H1 (cell line): ENCODE results near the gene PIK3R3. TPM values are rescaled to one million over a fixed set of nuclear protein-coding genes. Genes with fewer than 3 reads are reported as not detected.

ENCODE experiments used
- CTCF ChIA-PET: fragments of 300-600 bp; sonication (Branson Sonifier 250); formaldehyde crosslinking; loops from one replicate; lab custom pipeline; 2021; ENCODE audit not compliant: partially characterized antibody; lab: Charles Lee
- POLR2A ChIA-PET: fragments of 300-600 bp; sonication (Branson Sonifier 250); formaldehyde crosslinking; loops from one replicate; lab custom pipeline; 2021; ENCODE audit warnings: inconsistent platforms; ENCODE audit not compliant: partially characterized antibody; lab: Charles Lee
- DNase-seq, 2 experiments: peaks; one replicate each; pipeline versions ENCODE4 v3.0.0 to v3.0.0-alpha.2; 2010 to 2022; ENCODE audit warnings: low spot score in 2 of 2, low read depth in 1 of 2, mixed read lengths in 1 of 2
- FAIRE-seq: peaks from 2 replicates; lab custom pipeline; 2011; peaks lifted over from hg19 to GRCh38; lab: Jason Lieb, UNC
- H2AFZ ChIP-seq: 2 replicates; pipeline ENCODE4 v1.8.1; 2012; ENCODE audit warnings: low read length, inconsistent platforms
- H2AK5ac ChIP-seq: 2 replicates; pipeline ENCODE4 v1.6.1; 2013; ENCODE audit warnings: low read depth, low read length
- H2BK120ac ChIP-seq: replicated peaks from 2 replicates; pipeline ENCODE3; 2013; ENCODE audit warnings: low read depth, low read length, inconsistent platforms
- H2BK12ac ChIP-seq: 2 replicates; pipeline ENCODE4 v1.6.1; 2013; ENCODE audit warnings: low read depth, low read length
- H2BK15ac ChIP-seq: 2 replicates; pipeline ENCODE4 v1.6.1; 2013; ENCODE audit warnings: low read length
- H2BK20ac ChIP-seq: 2 replicates; pipeline ENCODE4 v1.6.1; 2013; ENCODE audit warnings: low read length
- H2BK5ac ChIP-seq: 2 replicates; pipeline ENCODE4 v1.6.1; 2013; ENCODE audit warnings: low read depth, low read length
- H3K14ac ChIP-seq: 2 replicates; pipeline ENCODE4 v1.6.1; 2013; ENCODE audit warnings: inconsistent platforms; ENCODE audit not compliant: insufficient read length
- H3K18ac ChIP-seq: 2 replicates; pipeline ENCODE4 v1.6.1; 2013; ENCODE audit warnings: low read length; ENCODE audit errors: extremely low read depth
- H3K23ac ChIP-seq: 2 replicates; pipeline ENCODE4 v1.6.1; 2013; ENCODE audit warnings: inconsistent platforms; ENCODE audit not compliant: insufficient read length
- H3K23me2 ChIP-seq: 2 replicates; pipeline ENCODE4 v1.6.1; 2013; ENCODE audit warnings: low read depth, low read length
- H3K27ac ChIP-seq: 2 replicates; pipeline ENCODE4 v1.6.1; 2011; ENCODE audit warnings: low read depth, low read length, inconsistent platforms
- H3K27me3 ChIP-seq, 4 experiments: replicated peaks in 1 of 4; 1 replicate in 1 of 4; 2 replicates in 3 of 4; pipeline versions ENCODE4 v1.6.1 to v1.8.1; 2011 to 2013; ENCODE audit warnings: low read length in 3 of 4, mild to moderate bottlenecking in 3 of 4, inconsistent platforms in 2 of 4, mixed read lengths in 2 of 4, moderate library complexity in 1 of 4; ENCODE audit not compliant: control insufficient read depth in 3 of 4, insufficient read depth in 3 of 4; ENCODE audit errors: extremely low read depth in 1 of 4
- H3K36me3 ChIP-seq, 4 experiments: 2 replicates each; pipeline versions ENCODE4 v1.6.1 to v1.8.1; 2011 to 2013; ENCODE audit warnings: mild to moderate bottlenecking in 4 of 4, low read length in 3 of 4, moderate library complexity in 2 of 4, control low read depth in 1 of 4, inconsistent platforms in 1 of 4; ENCODE audit not compliant: insufficient read depth in 4 of 4, control insufficient read depth in 2 of 4
- H3K4ac ChIP-seq: replicated peaks from 2 replicates; pipeline ENCODE3; 2013; ENCODE audit warnings: low read length, low read depth, mixed read lengths, inconsistent platforms; ENCODE audit not compliant: insufficient read length
- H3K4me1 ChIP-seq, 4 experiments: replicated peaks in 1 of 4; 1 replicate in 1 of 4; 2 replicates in 3 of 4; pipeline versions ENCODE4 v1.6.1 to v1.8.1; 2011 to 2013; ENCODE audit warnings: low read length in 3 of 4, inconsistent platforms in 2 of 4, mixed read lengths in 1 of 4; ENCODE audit not compliant: insufficient read depth in 4 of 4, control insufficient read depth in 3 of 4
- H3K4me2 ChIP-seq, 2 experiments: 2 replicates each; pipeline versions ENCODE4 v1.6.1 to v1.8.1; 2011 to 2013; ENCODE audit warnings: low read depth in 2 of 2, low read length in 2 of 2, control low read depth in 1 of 2, inconsistent platforms in 1 of 2, mild to moderate bottlenecking in 1 of 2; ENCODE audit not compliant: insufficient read depth in 1 of 2
- H3K4me3 ChIP-seq, 4 experiments: fragments of 200-600, 300-600 bp in 1 of 4; sonication (generic), shearing (Covaris generic), sonication (Bioruptor Twin) in 1 of 4; 2 replicates each; pipeline versions ENCODE4 v1.5.1 to v1.8.1; 2011 to 2016; ENCODE audit warnings: low read length in 4 of 4, low read depth in 3 of 4, control low read depth in 2 of 4, inconsistent platforms in 2 of 4, mild to moderate bottlenecking in 2 of 4, mixed read lengths in 1 of 4, moderate library complexity in 1 of 4; ENCODE audit not compliant: insufficient read depth in 2 of 4; ENCODE audit errors: extremely low read depth in 1 of 4
- H3K56ac ChIP-seq: replicated peaks from 2 replicates; pipeline ENCODE3; 2013; ENCODE audit warnings: low read depth, mild to moderate bottlenecking, mixed read lengths, low read length, inconsistent platforms; ENCODE audit not compliant: insufficient read length
- H3K79me1 ChIP-seq: 2 replicates; pipeline ENCODE4 v1.6.1; 2013; ENCODE audit warnings: low read depth, low read length, control low read depth
- H3K79me2 ChIP-seq, 2 experiments: 2 replicates each; pipeline versions ENCODE4 v1.6.1 to v1.8.1; 2012 to 2013; ENCODE audit warnings: low read length in 2 of 2, mild to moderate bottlenecking in 2 of 2, inconsistent platforms in 1 of 2; ENCODE audit not compliant: insufficient read depth in 2 of 2, control insufficient read depth in 1 of 2
- H3K9ac ChIP-seq, 4 experiments: replicated peaks in 1 of 4; 1 replicate in 1 of 4; 2 replicates in 3 of 4; pipeline versions ENCODE4 v1.6.1 to v1.8.1; 2011 to 2013; ENCODE audit warnings: low read depth in 3 of 4, low read length in 3 of 4, control low read depth in 2 of 4, mild to moderate bottlenecking in 2 of 4, moderate library complexity in 2 of 4, inconsistent platforms in 1 of 4; ENCODE audit errors: extremely low read depth in 1 of 4
- H3K9me3 ChIP-seq, 2 experiments: 2 replicates each; pipeline versions ENCODE4 v1.6.1 to v1.8.1; 2012 to 2013; ENCODE audit warnings: mild to moderate bottlenecking in 2 of 2, moderate library complexity in 2 of 2, control low read depth in 1 of 2, inconsistent platforms in 1 of 2, low read depth in 1 of 2, low read length in 1 of 2, mixed read lengths in 1 of 2; ENCODE audit not compliant: insufficient read depth in 2 of 2
- H4K20me1 ChIP-seq, 2 experiments: replicated peaks in 1 of 2; 2 replicates each; pipeline versions ENCODE3 to v1.8.1; 2011 to 2013; ENCODE audit warnings: inconsistent platforms in 2 of 2, low read length in 2 of 2, mild to moderate bottlenecking in 1 of 2; ENCODE audit not compliant: insufficient read depth in 2 of 2, control insufficient read depth in 1 of 2
- H4K5ac ChIP-seq: 2 replicates; pipeline ENCODE4 v1.6.1; 2013; ENCODE audit warnings: low read length, low read depth, mixed read lengths, inconsistent platforms; ENCODE audit not compliant: insufficient read length
- H4K8ac ChIP-seq: 2 replicates; pipeline ENCODE4 v1.8.0; 2013; ENCODE audit warnings: mild to moderate bottlenecking, moderate library complexity, low read length, inconsistent platforms; ENCODE audit not compliant: insufficient read depth; ENCODE audit errors: extremely low read depth
- H4K91ac ChIP-seq: replicated peaks from 2 replicates; pipeline ENCODE3; 2013; ENCODE audit warnings: low read length, mixed read lengths, inconsistent platforms; ENCODE audit not compliant: insufficient read length
- GABPA ChIP-seq: IDR thresholded peaks from 2 replicates; pipeline ENCODE4 v1.6.1; 2011; ENCODE audit warnings: mild to moderate bottlenecking, low read length, moderate library complexity, borderline replicate concordance; ENCODE audit not compliant: insufficient read depth
- WGBS, 2 experiments: shearing (Covaris generic) in 1 of 2; methylation state at CpG; one replicate each; pipeline versions ENCODE4 v1.1.6 to v1.1.7; 2013 to 2015; ENCODE audit warnings: low lambda C conversion rate in 2 of 2, mixed read lengths in 2 of 2, inconsistent platforms in 1 of 2, low coverage in 1 of 2, missing lambda C conversion rate in 1 of 2; ENCODE audit not compliant: insufficient replicate concordance in 2 of 2, insufficient coverage in 1 of 2, insufficient read length in 1 of 2; ENCODE audit errors: extremely low coverage in 1 of 2, missing lambda C conversion rate in 1 of 2; 5-methylcytosine and 5-hydroxymethylcytosine counted together
- polyA plus RNA-seq, 7 experiments: library from polyadenylated mRNA; depleted of rRNA in 3 of 7; stranded (reverse) in 5 of 7; unstranded in 2 of 7; fragments of >200 nt in 5 of 7; fragments of 200-250 nt in 2 of 7; gene quantifications; 1 replicate in 5 of 7; 2 replicates in 1 of 7; 4 replicates in 1 of 7; pipeline versions ENCODE4 v1.2.1 to v1.2.3, GENCODE V29; 2011 to 2013; ENCODE audit warnings: missing spikeins in 2 of 7, mixed read lengths in 2 of 7
- total RNA-seq: library from RNA; stranded (reverse); fragmentation: NEBNext Ultra II Directional; extraction: Animal tissue kit (Norgen Biotek cat#: 25700); gene quantifications from 2 replicates; pipeline ENCODE4 v1.2.1, GENCODE V29; 2021
- TF ChIP-seq, protein P1 (sequence below): IDR thresholded peaks from 2 replicates; pipeline ENCODE4 v1.6.1; 2012; ENCODE audit warnings: inconsistent platforms
- TF ChIP-seq, protein P2 (sequence below): IDR thresholded peaks from 2 replicates; pipeline ENCODE4 v1.6.1; 2012; ENCODE audit warnings: inconsistent platforms

PIK3R3 gene
- total and polyA plus RNA-seq, 2 of the 8 experiments (the other 6 are each of a cell fraction or from before 2014, with no cell fraction given): 5.3 to 13.6 TPM

DNA sequence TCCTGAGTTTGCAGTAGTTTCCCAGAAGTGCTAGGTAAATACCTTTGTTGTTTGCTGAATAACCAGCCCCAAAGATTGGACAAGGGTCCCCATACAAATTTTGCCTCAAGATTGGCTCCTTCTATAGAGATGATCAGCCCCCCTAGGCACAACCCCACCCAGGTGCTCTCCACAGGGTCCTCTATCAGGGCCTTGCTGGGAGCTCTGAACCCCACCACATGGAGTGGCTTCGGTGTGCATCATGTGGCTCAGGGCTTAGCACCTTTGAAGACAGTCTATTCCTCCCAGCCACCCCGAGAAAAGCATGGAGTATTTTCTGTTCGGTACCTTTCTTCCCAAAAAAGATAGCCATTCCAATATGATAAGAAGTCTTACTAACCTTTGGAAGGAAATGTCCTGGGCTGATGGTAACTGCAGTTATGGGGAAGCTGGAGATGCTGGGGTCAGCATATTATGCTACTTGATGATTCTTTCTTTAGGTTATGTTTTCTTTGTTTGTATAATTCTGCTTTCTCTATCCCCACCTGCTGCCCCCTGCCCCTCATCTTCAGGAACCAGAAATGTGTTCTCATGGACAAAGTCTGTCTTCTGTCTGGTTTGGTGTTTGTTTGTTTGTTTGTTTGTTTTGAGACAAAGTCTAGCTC is 37.5 kb upstream of the PIK3R3 start:
- no peak overlapping the region for H3K4me3 ChIP-seq
- H3K23ac ChIP-seq: no peak overlapping the region
- H3K9ac ChIP-seq: no peak overlapping the region
- no peaks in the 10 kb centered on the region for H3K36me3 ChIP-seq
- no peak overlapping the region for H3K27ac ChIP-seq
- H3K4me1 ChIP-seq: peaks cover 4 to 33% (median 18%) of the 10 kb centered on the region in 4 experiments
- ChIA-PET CTCF (interaction anchor here (0.6 to 8.7 kb wide), 3 partner anchors 11 to 134 kb away, joined by 4 to 67 read pairs (median 15); no protein-coding TSS in a partner anchor), POLR2A (interaction anchor here (0.6 to 1.7 kb wide), 2 partner anchors 38 kb away, joined by 3 to 7 read pairs; partner anchors contain the start of gene PIK3R3)
- H2BK20ac ChIP-seq: no peak overlapping the region
- no peak for DNase-seq
- no peak overlapping the region for H2AK5ac ChIP-seq
- no peak for TF ChIP-seq GABPA
- TF ChIP-seq, protein P1, sequence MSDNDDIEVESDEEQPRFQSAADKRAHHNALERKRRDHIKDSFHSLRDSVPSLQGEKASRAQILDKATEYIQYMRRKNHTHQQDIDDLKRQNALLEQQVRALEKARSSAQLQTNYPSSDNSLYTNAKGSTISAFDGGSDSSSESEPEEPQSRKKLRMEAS: 0 out of 2 replicates have a peak, but pooled peaks have one; percentile 19
- TF ChIP-seq, protein P2, sequence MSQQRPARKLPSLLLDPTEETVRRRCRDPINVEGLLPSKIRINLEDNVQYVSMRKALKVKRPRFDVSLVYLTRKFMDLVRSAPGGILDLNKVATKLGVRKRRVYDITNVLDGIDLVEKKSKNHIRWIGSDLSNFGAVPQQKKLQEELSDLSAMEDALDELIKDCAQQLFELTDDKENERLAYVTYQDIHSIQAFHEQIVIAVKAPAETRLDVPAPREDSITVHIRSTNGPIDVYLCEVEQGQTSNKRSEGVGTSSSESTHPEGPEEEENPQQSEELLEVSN: 0 out of 2 replicates have a peak, but pooled peaks have one; percentile 27
- peaks cover 0 to 1% of the 10 kb centered on the region in 2 experiments for H4K20me1 ChIP-seq
- H2BK5ac ChIP-seq: no peak overlapping the region
- 0 out of 2 replicates have a peak, but pooled peaks cover 3% of the 10 kb centered on the region for H3K79me1 ChIP-seq
- 81% methylated on average over 3 of the region's 3 CpGs; no CpG with 5 or more reads in 1 of the 2 experiments for WGBS, 2 experiments
- H3K23me2 ChIP-seq: no peaks in the 10 kb centered on the region
- no peak overlapping the region for H4K8ac ChIP-seq
- no peak overlapping the region for H4K91ac ChIP-seq
- H3K9me3 ChIP-seq: no peaks in the 10 kb centered on the region
- H3K56ac ChIP-seq: no peak overlapping the region
- no peak overlapping the region for H3K4ac ChIP-seq
- H4K5ac ChIP-seq: no peak overlapping the region
- H2BK12ac ChIP-seq: no peak overlapping the region
- no peak for FAIRE-seq
- no peak overlapping the region for H3K18ac ChIP-seq
- H2AFZ ChIP-seq: no peak overlapping the region
- peaks cover 0 to 14% (median 9%) of the 10 kb centered on the region in 4 experiments; a peak in 5 of 7 replicates for H3K27me3 ChIP-seq
- H2BK120ac ChIP-seq: no peak overlapping the region
- no peak overlapping the region for H3K14ac ChIP-seq
- no peak overlapping the region for H3K4me2 ChIP-seq
- no peak overlapping the region for H2BK15ac ChIP-seq
- no peaks in the 10 kb centered on the region for H3K79me2 ChIP-seq
